Anterior cingulate cortex (tissue), 58 donors: Measurements from ENCODE around the gene SPAG8.

Source experiments
- DNase-seq, 58 donors: peaks; one replicate each; lab custom pipeline; 2025; lab: John Stamatoyannopoulos, UW

SPAG8 gene

GRCh38 chr9:35840881-35841644 lies 29.0 kb upstream of the SPAG8 start:
- no peak for DNase-seq

GRCh38 chr9:35839926-35840325 lies 27.9 kb upstream of the SPAG8 start:
- DNase-seq = no peak

DNA sequence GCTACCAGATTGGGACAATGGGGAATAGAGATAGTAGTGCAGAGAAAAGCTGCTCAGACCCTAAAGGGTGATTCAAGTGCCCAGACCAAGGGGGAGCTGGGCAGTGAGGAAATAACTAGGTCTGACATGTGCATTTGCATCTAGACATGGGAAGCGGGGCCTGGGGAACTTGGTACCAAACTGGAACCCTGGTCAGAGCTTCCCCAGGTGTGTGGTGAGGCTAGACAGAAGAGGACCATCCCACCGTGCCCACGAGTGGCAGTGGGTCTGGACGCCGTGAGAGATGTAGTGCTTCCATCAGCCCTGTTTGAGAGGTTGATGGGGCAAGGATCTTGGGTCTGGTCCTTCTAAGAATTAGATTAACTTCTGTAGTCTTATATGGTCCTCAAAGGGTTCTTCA lies 24.5 kb upstream of the SPAG8 start:
- no peak for DNase-seq

GRCh38 chr9:35835766-35836165 lies 23.7 kb upstream of the SPAG8 start:
- no peak for DNase-seq

DNA sequence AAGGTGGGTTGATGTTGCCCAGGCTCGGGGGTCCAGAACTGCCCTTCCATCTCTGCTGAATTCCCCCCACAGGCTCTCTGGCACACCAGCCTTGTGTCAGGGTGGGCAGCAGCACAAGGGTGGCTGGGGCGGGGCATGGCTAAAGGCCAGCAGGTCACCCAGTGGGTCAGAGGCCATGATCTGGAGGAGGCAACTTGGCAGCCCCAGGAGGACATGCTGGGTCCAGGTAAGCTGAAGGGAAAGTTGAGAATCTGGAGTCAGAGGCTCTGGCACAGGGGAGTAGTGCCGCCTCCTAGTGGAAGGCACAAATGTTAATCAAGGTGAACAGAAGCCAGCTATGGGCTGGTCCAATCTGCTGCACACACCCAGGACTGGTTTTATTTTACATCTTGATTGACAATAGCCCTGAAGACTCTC lies 23.2 kb upstream of the SPAG8 start:
- DNase-seq = no peak

DNA sequence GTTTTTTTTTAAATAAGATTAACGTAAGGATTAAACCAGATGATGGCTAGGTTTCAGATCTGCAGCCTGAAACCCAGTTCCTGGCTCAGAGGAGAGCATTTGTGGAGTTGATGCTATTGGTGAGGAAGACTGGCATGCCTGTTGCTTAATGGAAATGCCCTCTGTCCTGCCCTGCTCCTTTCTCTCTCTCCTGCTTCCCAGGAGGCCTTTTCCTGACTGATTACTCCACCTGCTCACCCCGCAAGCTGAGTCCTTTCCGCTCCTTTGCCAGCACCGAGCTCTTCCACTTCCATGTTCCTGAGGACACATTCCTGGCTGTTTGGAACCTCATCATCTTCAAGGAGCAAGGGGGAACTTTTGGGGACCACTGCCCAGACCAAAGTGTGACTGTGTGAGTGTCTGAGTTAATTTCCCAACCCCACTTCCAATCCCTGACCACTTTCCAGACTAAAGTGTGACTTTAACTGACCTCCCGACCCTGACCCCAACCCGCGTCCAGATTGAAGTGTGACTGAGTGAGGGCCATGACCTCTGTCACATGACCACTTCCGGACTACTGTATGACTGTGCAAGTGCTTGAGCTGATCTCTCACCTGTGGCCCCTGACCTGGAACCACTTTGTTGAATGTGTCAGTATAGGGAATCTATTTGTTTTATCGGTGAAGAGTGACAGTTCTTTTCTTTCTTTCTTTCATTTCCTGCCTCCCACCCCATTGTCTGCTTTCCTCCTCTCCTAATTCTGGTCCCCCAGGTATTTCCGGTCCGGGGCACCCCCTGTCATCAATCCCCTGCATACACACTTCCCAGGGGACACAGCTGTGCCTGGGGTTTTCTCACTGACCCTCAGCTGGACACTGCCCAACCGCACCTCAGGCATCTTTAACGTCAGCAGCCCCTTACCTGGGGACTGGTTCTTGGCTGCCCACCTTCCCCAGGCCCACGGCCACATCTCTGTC lies 22.5 kb upstream of the SPAG8 start:
- no peak for DNase-seq

DNA sequence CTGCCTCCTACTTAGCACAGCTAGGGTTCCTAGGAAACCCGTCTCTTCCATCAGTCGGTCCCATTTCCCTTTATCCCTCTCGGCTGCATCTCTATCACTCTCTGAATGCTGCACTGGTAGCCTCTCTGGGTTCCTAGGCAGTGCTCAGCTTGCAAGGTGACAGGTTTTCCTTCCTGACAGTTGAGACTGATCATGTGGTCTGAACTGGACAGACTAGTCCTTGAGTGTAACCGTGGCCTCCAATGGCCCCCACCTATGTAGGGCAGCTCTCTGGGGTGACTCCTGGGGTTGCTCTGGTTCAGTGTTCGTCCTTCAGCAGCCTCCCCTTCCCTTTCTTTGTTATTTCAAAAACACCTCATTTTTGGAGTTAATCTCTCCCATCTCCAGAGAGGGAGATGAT lies 20.8 kb upstream of the SPAG8 start:
- no peak for DNase-seq

DNA sequence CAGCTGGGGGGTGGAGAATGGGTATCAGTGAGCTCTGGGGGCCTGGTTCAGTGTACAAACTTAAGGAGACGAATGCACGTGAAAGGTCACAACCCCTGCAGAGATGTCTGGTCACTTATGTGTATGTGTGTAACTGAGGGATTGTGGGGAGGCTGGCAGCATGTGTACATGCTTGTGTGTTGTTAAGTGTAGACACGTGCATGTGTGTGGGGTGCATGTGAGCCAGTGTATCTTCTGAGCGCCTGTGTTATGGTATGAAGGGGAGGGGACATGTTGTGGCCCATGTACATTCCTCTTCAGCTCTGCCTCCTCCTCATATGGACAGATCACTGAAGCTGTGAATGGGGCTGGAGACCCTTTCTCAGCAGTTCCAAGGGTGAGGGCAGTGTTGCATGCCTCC lies 19.0 kb upstream of the SPAG8 start:
- DNase-seq = no peak

GRCh38 chr9:35829764-35830096 lies 17.7 kb upstream of the SPAG8 start:
- DNase-seq = peak in 2 of 58 donors; percentile 25 to 44

GRCh38 chr9:35829084-35829763 lies 17.2 kb upstream of the SPAG8 start, which contains the start of gene TMEM8B:
TSS of gene TMEM8B (plus strand) at chr9:35829228. CDS start at chr9:35829448, 220 bp downstream.
- DNase-seq = peak; percentile 29 to 98 (median 90)

DNA sequence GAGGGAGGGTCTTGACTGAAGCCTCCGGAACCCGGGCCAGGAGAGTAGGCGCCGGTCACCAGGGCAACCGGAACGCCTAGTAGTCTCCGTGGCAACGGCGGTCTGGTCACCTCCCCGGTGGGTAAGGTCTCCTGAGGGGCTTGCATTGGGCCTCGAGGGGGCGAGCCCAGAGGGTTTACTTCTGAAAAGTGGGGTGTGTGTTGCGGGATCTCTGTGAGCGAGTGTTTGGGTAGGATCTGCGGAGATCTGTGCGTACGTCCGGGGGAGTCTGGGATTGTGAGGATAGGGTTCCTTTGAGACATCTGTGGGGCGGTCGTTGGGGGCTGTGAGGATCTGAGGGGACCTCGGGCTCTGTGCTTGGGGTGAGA lies 16.6 kb upstream of the SPAG8 start, which contains the start of gene FAM221B:
FAM221B (minus strand) TSS at position 17 of the 368 bp plus-strand sequence. CDS start 2,571 bp downstream, outside the sequence.
- peak in 5 of 58 donors; percentile 27 to 77 (median 44) for DNase-seq

- no peak for DNase-seq
These were observed 15.4 kb upstream of the SPAG8 start for GRCh38 chr9:35827486-35827885.

DNA sequence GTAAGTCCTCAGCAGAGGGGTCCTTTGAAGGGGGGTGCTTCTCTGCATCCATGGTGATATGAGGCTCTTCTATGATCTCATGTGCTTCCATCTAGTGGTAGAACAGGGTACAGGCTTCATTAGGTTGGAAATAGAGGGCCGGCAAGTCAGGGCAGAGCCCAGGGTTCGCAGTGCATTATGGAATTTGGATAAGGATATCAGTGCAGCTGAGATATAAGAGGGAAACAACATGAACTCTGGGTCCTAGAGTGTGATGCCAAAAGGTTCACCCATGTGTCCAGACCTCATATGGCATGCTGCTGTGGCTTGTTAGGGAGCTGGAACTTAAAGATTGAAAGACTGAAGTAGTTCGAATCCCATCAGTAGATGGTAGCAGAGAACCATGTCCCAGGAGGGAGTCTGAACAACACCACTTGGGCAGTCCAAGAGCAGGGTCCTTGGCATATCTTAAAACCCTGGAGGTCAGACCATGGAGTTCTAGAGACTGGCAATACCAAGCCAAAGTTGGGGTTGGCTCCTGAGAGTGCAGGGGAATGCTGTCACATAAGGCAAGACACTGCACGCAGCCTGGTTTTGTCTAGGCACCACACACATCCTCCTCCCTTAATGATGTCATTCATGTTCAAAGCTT lies 14.1 kb upstream of the SPAG8 start:
- DNase-seq = peak in 14 of 58 donors; percentile 12 to 75 (median 29)

DNA sequence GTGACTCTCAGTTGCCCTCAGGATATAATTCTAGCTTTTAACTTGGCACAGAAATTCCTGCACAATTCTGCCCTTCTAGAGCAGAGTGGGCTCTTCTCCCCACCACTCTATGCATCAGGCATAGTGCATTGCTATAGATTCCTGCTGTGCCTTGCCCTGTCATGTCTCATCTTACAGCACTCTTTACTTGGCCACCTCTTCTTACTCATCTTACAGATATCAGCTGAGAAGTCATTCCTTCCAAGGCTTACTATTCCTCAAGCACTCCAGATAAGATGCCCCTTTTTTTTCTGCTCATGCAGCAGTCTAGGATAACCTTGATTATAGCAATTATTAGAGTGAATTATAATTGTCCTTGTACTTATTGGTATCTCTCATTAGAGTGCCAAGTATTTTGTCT lies 10.9 kb upstream of the SPAG8 start:
- no peak for DNase-seq

GRCh38 chr9:35820076-35820475 lies 8.0 kb upstream of the SPAG8 start:
- no peak for DNase-seq

DNA sequence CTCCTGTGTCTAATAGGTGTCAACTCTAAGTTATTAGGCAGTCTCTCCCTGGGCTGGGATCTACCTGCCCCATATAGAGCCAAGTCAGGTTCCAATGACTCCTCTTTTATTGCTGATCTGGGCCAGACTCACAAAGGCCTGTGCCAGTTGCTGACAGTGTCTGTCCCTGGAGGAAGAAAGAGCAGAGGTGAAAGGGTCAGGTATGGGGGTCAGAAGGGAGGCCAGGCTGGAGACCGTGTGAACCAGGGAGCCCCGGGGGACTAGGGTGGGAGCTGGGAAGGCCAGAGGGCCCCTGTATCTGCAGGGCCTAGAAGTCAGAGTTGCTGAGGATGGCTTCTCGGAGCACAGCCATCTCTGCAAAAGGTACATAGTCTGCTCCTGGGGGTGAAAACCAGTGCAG lies 6.3 kb upstream of the SPAG8 start:
- DNase-seq = no peak

- DNase-seq = no peak
These were observed 4.6 kb upstream of the SPAG8 start for GRCh38 chr9:35816708-35817107.

DNA sequence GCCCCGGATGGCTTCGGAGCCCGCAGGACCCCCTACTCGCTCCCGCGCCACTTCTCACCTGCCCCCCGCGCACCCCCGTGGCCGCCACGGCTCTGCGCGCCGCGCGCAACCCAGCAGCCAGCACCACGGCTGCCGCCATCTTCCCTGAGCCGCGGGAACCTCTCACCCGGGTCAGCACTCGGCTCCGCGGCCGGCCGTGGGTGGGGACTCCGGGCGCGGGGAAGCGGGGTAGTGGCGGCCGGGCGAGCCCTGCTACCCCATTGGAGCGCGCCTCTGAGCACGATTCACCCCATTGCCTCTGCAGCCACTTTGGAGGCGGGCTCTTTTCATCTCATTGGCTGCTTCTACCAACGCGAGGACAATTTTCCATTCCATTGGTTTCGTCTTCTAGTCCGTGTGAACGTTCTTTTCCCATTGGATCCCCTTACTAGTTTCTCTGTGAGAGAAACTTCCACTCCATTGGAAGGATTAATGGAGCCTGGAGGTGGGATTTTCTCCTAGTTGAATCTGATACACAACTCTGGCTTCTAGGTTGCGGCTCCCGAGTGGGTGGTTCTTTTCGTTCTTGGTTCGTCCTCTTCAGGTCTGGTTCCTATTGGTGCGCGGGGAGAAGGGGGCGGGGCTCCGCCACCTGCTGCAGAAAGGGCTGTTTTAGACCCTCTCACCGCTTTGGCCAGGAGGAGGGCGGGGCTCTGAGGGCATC lies 2.9 kb upstream of the SPAG8 start, which contains the start of gene HINT2:
HINT2 (minus strand) TSS at position 202 of the 703 bp plus-strand sequence; CDS start at position 139, 63 bp downstream.
- DNase-seq = peak; percentile 75 to 100 (median 95)

GRCh38 chr9:35814106-35814840 lies 2.2 kb upstream of the SPAG8 start:
- peak in 43 of 58 donors; percentile 22 to 80 (median 62) for DNase-seq
